ENCODE data around the gene HAO2.
"Not testable (repeated sequence)": the region's sequence is repeated elsewhere in the genome, so short reads cannot be mapped to it uniquely, and the experiment has no call there.

The HAO2 gene

GRCh38 chr1:119368554-119368953 is at the start of gene HAO2:
Gene HAO2, plus strand, starts transcription at chr1:119368785. Its CDS starts 12,301 bp downstream, at chr1:119381086.
- no peak for DNase-seq

- DNase-seq: no peak
These were observed 48.5 kb upstream of the HAO2 start for GRCh38 chr1:119320100-119320499.

GRCh38 chr1:119321666-119322419 is 46.7 kb upstream of the HAO2 start:
- no peak for DNase-seq

- DNase-seq: no peak
These were observed 45.2 kb upstream of the HAO2 start for GRCh38 chr1:119323216-119323982.

- DNase-seq: no peak
These were observed 44.4 kb upstream of the HAO2 start for GRCh38 chr1:119324198-119324597.

- no peak for DNase-seq
These were observed 42.3 kb upstream of the HAO2 start for GRCh38 chr1:119326251-119326650.

GRCh38 chr1:119327094-119327449 is 41.5 kb upstream of the HAO2 start:
- DNase-seq: peak in 9 of 51 donors; percentile 14 to 56 (median 30)

GRCh38 chr1:119327450-119328155 is 41.0 kb upstream of the HAO2 start:
- DNase-seq: peak in 26 of 51 donors; percentile 4 to 56 (median 22)

GRCh38 chr1:119329541-119330461 is 38.8 kb upstream of the HAO2 start:
- DNase-seq: no peak

GRCh38 chr1:119330466-119331189 is 38.0 kb upstream of the HAO2 start:
- no peak for DNase-seq

GRCh38 chr1:119331190-119331515 is 37.4 kb upstream of the HAO2 start:
- DNase-seq: no peak

GRCh38 chr1:119331915-119332314 is 36.7 kb upstream of the HAO2 start:
- DNase-seq: no peak

GRCh38 chr1:119332622-119333021 is 36.0 kb upstream of the HAO2 start:
- no peak for DNase-seq

- DNase-seq: no peak
These were observed 35.3 kb upstream of the HAO2 start for GRCh38 chr1:119333163-119333896.

GRCh38 chr1:119333897-119334250 is 34.7 kb upstream of the HAO2 start:
- DNase-seq: not testable (repeated sequence)

GRCh38 chr1:119336848-119337247 is 31.7 kb upstream of the HAO2 start:
- no peak for DNase-seq

GRCh38 chr1:119338004-119338403 is 30.6 kb upstream of the HAO2 start:
- no peak for DNase-seq

GRCh38 chr1:119338757-119339156 is 29.8 kb upstream of the HAO2 start:
- DNase-seq: no peak

GRCh38 chr1:119340861-119341261 is 27.7 kb upstream of the HAO2 start:
- no peak for DNase-seq

- DNase-seq: no peak
These were observed 27.1 kb upstream of the HAO2 start for GRCh38 chr1:119341372-119341947.

Measured in hypothalamus (tissue), 51 donors.